Measurements from ENCODE around the gene SLC2A1.
"Not testable (repeated sequence)": the region's sequence is repeated elsewhere in the genome, so short reads cannot be mapped to it uniquely, and the experiment has no call there.

Gene SLC2A1

DNA sequence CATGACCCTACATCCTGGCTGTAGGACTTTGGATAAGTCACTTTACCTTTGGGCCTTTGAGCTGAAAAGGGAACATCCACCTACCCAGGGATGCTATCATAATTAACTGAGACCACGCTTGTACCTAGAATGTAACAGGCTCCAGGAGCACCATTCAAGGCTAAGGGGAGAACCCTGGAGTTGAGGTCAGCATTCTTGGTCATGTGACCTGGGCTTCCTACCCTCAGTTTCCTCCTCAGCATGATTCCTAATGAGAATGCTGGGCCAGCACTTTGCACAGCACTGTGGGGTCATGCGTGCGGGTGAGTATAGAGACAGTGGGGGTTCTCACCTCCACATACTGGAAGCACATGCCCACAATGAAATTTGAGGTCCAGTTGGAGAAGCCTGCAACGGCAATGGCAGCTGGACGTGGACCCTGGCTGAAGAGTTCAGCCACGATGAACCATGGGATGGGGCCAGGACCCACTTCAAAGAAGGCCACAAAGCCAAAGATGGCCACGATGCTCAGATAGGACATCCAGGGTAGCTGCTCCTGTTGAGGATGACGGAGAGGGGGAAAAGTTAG is 31.3 kb downstream of the SLC2A1 start:
- no peak for DNase-seq

DNA sequence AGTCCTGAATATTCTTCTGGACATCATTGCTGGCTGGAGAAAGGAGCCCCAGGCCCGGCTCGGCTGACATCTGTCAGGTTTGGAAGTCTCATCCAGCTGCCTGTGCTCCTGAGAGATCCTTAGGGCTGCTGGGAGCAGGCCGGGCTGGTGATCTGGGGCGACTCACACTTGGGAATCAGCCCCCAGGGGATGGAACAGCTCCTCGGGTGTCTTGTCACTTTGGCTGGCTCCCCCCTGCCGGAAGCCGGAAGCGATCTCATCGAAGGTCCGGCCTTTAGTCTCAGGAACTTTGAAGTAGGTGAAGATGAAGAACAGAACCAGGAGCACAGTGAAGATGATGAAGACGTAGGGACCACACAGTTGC is 31.8 kb downstream of the SLC2A1 start:
- no peak for DNase-seq

DNA sequence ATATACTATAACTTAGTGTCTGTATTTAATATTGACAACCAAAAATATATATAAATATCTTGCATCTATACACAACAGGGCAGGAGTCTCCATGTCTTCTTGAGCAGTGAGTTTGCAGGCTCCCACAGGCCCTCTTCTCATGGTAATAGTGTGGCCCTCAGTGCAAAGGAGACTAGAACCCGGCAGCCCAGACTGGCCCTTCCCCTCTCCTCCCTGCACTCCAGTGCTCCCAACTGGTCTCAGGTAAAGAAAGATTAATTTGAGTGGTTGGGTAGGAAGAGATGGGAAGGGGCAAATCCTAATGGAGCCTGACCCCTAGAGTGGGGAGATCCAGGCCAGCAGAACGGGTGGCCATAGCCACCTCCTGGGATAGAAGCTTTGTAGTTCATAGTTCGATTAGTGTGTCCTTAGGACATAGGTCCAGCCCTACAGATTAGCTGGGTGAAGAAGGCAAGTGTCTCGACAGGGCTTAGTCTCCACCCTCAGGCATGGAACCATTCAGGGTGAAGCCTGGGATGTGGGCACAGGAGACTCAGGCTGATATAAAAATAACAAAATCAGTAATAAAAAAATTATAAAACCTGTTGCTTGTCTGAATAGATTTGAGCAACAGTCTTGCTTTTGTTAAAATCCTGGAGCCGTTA is 32.3 kb downstream of the SLC2A1 start:
- DNase-seq: no peak

DNA sequence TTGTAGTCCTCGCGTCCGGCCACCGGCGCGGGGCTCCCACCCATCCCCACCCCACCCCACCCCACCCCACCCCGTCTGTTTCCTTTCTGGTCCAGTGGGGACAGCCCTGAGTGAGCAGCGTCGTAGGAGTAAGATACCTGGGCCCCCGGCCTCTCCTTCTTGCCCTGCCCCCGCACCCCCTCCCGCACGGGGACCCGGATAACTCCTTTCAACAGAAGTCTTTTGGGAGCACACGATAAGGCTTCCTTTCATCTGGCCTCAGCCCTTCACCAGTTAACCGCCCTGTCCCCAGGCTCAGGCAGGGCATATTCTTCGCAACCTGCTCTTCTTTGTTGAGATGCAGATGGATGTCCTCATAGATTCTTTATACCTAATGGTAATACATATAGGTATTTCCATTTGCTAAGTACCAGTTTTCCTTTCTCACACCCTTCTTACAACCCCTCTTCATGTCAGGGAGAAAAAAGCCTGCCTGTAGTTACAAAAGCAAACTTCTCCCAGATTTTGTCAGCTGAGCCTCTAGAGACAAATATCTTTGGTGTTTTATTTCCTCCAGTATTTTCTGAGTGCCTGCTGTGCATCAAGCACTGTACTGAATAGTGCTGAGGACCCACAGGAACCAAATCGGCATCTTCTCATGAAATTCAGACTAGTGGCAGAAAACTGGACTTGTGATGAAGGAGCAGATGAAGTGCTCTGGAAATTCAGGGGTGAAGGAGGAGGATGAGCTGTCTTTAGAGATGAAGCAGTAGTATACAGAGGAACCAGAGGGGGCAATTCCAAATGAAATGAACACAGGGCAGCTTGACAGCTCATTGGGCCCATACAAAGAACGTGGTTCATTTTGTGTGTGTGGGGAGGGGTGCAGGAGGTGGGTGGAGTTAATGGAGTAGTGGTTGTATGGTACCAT is 33.6 kb downstream of the SLC2A1 start:
- no peak for DNase-seq

DNA sequence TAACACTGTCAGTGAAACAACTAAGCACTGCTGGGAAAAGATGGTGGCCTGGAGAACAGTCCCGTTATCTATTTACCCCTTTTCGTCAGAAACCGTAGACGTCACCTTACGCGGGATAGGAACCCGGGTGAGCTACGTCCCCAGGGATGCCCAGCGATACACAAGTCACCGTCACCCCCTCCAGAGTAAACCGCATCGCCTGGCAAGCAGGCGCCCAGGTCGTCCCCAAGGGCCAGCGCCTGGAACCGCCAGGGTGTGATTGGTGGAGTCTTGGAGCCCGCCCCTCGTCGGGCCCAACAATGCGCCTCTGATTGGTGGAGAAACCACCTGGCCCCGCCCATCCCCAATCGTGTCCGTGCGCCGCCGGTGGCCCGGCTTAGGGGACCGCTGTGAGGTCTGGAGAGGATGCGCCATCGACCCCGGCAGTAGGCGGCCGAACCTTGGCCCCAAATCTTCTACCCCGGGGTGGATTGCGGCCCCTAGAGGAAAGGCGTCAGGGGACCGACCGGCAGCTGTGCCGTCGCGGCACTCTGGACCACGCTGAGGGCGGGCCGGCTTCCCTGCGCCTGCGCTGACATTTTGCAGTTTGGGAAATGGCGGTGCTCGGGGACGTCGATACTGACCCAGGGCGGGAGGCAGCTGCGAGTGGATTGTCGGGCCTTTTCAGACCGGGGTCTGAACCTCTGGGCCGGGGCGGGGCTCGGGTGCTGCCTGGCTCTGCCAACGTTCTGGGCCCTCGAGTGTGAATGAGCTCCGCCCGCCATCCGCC is 34.4 kb downstream of the SLC2A1 start:
- DNase-seq: peak; percentile 55

DNA sequence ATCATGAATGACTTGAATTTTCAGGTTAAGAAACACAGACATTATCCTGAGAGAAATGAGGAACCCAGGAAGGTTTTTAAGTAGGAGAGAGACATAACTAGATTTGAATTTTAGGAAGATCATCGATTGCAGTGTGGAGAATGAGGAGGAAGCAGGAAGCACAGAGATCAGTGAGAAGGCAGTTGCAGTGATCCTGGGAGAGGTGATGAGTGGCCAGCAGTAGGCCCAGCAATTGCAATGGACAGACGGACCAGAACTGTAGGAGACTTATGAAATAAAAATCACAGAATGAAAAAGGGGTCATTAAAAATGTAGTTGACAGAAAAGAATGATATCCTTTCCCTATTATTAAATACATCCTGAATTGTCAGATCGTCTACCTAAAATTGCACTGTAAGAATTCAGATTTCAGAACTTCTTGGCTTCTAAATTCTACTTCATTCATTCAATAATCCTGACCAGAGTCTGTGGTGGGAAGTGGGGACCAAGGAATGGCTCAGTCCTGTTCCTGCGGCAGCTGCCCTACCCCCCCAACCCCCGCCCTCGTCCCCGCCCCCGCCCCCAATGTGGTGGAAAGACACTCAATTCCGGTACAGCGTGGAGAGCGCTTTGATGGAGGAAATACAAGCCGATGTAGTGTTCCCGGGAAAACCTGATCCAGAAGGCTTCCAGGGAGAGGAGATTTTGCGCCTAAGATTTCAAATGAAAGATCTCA is 35.1 kb downstream of the SLC2A1 start:
- no peak for DNase-seq

DNA sequence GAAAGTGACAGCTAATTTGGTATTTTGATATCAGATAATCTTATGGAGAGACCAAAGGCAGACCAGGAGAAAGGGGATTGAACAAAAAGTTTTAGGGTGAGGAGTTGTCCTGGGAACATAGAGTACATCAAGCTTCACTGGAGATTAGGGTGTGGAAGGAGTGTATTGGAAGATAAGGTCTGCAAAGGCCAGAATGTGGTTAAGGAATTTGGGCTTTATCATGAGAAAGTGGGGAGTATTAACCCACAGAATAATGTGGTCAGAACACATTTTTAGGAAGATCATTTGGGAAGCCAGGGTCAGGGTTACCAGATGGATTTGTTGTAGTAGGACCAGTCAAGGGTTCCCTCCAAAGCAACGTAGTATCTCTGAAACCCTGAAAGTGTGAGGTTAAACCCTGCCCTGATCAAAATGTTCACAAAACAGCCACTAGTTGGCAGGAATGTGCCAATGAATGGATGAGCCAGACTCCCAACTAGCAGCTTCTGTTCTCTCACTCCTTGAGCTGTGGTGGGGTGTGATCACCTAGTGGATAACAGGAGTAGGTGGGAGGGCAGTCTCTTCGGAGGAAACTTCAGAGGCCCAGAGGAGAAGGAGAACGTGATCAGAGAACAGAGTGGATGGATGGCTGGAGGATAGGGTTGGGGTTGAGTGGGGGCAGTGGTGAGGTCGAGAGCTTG is 35.8 kb downstream of the SLC2A1 start:
- no peak for DNase-seq

DNA sequence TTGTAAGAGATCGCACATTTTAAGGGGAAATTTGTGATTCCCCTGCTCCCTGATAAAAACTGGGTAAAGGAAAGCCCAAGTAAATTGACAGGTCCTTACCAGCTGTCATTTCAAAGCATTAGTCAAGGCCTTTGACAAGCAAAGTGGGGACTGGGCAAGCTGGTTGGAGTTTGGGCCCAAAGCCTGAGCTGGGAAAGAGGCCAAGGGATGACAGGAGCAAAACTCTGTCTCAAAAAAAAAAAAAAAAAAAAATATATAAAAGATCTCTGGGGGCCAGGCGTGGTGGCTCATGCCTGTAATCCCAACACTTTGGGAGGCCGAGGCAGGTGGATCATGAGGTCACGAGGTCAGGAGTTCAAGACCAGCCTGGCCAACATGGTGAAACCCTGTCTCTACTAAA is 36.9 kb downstream of the SLC2A1 start:
- DNase-seq: no peak

DNA sequence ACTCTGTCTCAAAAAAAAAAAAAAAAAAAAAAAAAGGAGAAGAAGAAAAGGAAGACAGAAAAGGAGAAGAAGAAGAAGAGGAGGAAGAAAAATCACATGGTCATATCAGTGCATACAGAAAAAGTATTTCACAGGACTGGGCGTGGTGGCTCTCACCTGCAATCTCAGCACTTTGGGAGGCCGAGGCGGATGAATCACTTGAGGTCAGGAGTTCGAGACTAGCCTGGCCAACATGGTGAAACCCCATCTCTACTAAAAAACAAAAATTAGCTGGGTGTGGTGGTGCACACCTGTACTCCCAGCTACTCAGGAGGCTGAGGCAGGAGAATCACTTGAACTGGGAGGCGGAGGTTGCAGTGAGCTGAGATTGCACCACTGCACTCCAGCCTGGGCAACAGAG is 39.0 kb downstream of the SLC2A1 start:
- not testable (repeated sequence) for DNase-seq

DNA sequence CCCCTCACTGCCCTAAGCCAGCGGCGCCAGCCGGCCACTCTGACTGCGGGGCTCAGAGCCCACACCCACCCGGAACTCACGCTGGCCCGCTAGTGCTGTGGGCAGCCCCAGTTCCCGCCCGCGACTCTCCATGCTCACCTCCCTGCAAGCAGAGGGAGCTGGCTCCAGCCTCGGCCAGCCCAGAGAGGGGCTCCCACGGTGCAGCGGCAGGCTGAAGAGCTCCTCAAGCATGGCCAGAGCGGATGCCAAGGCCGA is 41.5 kb downstream of the SLC2A1 start:
- DNase-seq: no peak

DNA sequence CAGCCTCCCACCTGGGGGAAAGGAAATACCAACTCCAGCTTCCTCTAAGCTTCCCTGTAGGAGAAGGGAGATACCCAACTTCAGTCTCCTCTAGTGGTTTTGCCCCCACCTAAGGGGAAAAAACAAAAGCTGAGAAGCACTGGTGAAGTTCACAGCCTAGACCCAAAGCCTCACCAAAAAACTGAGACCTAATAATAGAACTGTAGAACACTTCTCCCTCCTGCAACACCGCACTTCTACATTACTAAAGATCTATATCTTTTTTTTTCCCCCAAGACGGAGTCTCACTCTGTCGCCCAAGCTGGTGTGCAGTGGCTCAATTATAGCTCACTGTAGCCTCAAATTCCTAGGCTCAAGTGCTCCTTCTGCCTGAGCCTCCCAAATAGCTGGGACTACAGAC is 43.2 kb downstream of the SLC2A1 start:
- DNase-seq: no peak

DNA sequence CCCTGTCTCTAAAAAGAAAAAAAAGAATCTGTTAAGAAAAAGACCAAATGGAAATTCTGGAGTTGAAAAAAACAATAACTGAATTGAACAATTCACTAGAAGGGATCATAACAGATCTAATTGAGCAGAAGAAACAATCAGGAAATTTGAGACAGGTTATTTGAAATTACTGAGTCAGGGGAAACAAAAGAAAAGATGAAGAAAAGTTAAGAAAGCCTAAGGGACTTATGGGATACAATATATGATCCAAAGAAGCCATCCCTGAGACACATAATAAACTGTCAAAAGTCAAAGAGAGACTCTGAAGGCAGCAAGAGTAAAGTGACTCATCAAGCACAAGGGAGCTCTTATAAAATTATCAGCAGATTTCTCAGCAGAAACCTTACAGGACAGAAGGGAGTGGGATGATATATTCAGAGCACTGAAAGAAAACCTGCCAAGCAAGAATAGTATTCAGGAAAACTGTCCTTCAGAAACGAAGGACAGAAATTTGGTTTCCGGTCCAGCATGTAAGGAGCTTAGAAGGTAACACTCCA is 44.5 kb downstream of the SLC2A1 start:
- no peak for DNase-seq

DNA sequence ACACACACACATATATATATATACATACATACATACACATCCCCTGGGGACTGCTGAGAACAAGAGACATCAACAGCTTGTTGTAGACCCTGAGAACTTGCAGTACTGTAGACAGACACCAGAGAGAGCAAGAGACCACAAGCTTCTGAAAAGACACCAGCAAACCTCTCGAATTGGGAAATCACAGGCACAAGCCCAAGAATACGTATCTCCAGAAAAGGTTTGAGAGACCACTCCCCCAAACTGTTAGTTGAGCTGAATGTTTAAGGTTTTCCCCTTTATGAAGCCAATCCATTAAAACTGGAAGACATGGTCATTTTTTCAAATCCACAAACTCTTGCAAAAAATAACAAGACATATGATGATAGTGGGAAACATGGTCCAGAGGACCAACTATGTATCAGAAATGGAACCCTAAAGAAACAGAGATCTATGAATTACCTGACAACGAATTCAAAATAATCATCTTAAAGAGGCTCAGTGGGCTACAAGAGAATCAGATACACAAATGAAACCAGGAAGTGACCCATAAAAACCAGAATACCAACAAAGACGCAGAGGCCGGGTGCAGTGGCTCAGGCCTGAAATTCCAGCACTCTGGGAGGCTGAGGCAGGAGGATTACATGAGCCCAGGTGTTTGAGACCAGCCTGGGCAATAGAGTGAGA is 45.1 kb downstream of the SLC2A1 start:
- DNase-seq: no peak

DNA sequence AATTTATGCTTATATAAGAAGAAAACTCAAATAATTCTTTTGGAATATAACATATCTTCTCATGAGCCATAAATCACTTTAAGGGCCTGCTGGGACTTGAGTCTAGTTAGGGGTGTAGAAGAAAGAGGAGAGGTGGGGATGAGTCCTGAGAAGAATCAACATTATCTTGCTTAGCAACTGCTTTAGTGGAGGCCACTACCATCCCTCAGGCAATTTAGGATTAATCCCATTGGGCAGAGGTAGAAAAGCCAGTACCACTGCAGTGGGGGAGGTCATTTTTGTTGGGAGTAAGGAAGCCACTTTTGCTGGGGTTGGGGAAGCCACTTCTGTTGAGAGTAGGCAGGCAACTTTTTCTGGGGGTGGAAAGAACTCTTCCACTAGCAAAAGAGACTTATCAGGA is 47.7 kb downstream of the SLC2A1 start:
- no peak for DNase-seq

DNA sequence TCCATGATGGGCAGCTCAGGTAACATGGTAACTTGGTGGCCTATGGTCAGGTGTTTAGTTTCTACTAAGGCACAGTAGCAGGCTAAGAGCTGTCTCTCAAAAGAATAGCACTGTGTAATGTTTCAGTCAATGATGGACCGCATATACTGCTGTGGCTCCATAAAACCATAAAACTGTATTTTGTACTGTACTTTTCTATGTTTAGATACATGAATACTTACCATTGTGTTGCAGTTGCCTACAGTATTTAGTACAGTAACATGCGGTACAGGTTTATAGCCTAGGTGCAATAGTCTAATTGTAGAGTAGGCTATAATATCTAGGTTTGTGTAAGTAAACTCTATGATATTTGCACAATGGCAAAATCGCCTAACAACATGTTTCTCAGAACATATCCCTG is 50.6 kb downstream of the SLC2A1 start:
- no peak for DNase-seq

DNA sequence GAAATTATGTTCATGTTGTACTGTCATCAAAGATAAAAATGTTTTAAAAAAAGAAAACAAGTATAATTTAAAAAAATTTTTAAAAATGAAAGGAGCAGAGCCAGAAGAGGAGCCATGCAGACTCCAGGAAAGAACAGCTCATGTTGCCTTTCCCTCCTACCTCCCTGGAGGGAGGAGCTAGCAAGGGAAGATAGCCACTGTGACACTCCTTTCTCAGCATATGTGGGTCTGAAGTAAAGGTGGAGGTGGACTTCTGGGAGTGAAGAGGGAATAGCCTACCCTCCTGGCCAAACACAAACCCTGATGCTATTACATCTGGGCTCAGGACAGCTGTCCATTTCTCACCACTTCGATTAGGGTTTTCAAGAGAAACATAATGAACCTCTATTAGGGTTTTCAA is 54.2 kb downstream of the SLC2A1 start:
- DNase-seq: no peak

DNA sequence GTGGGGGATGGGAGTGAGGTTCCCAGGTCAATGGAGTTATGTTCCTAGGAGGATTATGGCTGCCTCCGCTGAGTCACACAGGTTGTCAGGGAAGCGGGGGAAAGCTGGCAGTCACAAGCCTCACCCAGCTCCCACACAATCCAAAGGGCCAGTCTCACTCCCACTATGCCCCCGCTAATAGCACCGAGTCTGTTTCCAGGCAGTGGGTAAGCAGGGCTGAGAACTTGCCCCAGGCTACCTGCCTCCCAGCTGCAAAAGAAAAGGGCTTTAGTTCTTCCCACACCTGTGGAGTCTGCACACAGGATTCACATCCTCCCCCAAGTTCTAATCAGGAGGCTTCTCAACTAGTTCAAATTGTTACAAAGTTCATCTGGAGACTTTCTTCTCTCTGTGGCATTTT is 58.7 kb downstream of the SLC2A1 start:
- DNase-seq: not testable (repeated sequence)

DNA sequence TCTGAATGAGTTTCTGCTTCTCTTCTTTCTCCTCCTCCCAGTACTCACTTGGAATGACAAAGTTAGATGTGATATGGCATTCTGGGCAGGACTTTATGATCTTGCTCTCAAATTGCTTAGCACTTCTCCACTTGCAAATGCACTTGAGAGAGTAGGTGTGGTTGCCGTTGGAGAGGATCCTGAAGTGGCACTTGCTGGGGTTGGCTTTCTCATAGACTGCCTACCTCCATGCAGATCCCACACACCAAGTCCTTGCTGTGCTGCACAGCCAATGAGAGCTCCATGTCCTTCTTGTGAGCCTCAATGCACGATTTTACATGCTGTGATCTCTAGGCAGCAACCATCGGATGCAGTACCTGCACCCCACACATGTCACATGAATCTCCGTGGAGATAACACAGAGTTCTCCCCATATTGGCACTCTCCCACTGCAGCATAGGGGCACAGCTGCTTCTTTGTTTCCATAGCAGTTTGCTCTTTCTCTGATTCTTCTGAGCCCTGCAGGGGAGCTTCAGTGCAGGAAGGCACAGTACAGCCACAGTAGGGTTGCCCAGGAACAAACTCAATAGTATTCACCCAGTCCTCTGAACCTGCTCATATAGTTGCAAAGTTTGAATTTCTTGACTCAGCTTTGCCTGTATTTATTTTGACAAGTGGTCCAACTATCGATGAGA is 67.1 kb downstream of the SLC2A1 start:
- no peak for DNase-seq

DNA sequence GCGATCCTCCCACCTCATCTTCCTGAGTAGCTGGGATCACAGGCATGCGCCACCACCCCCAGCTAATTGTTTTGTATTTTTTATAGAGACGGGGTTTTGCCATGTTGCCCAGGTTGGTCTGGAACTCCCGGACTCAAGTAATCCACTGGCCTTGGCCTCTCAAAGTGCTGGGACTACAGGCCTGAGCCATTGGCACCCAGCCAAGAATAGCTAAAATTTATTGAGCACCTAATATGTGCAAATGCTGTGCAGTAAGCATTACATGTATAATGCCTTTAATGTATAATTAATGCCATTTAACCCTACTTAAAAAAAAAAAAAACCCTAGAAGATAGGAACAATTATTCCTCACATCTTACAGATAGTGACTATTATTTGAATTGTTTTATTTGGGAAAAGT is 69.4 kb downstream of the SLC2A1 start:
- no peak for DNase-seq

DNA sequence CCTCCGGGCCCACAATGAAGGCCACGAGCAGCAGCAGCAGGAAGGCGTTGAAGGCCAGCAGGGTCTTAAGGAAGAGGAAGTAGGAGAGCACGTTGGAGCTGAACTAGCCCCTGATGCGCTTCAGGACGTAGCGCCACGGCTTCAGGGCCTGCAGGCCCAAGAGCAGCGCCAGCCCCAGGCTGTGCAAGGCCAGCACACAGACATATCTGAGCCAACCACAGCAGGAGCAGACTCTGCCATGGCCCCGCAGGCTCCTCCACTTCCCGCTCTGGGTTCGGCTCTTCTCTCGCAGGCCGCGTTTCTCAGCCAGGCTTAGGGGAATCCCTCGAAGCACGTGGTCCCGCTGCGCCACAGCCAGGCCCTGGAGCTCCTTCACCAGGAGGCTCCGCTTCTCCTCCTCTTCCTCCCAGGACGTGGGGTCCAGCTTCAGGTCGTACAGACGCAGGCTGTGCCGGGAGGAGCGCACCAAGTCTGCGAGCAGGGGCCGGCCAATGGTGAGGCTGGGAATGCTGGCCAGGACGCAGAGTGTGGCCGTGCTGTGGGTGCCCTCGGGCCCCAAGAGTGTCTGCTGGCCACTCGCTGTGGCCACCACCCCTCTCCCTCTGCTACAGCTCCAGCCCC is 70.5 kb downstream of the SLC2A1 start:
- DNase-seq: no peak

DNA sequence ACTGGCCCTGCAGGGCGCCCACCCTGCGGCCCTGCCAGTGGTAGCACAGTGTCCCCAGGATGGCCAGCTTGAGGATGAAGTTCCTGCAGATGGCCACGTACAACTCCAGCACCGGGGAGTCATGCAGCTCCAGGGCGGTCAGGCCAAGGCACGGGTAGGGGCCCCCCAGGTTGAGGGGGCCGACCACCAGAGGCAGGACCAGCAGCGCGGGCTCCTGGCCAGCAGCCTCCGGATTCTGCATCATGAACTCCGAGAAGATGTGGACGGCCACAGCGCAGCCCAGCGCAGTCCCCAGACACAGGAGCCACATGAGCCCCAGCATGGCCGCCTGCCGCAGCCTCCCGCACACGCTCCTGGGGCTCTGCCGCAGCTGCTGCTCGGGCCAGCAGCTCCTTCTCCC is 71.3 kb downstream of the SLC2A1 start:
- no peak for DNase-seq

Data from 8988T (cell line).